Measurements from ENCODE around the gene ATM.
A peak's percentile ranks its signal among the peaks of the same experiment; 100 is the strongest.

The ATM gene

GRCh38 chr11:108222574-108223347, at the start of gene ATM, which contains the start of gene NPAT:
TSS of gene ATM (plus strand) at chr11:108223067. CDS start at chr11:108227625, 4,558 bp downstream.
TSS of gene NPAT (minus strand) at chr11:108222638. CDS start at chr11:108222536, 102 bp downstream.
- DNase-seq (ENCODE audit: low read depth) = peak; percentile 99

GRCh38 chr11:108177570-108177969, 45.3 kb upstream of the ATM start:
- no peak for DNase-seq (ENCODE audit: low read depth)

GRCh38 chr11:108193725-108194124, 29.1 kb upstream of the ATM start:
- no peak for DNase-seq (ENCODE audit: low read depth)

- no peak for DNase-seq (ENCODE audit: low read depth)
These were observed 26.0 kb upstream of the ATM start for GRCh38 chr11:108196901-108197300.

- DNase-seq (ENCODE audit: low read depth) = no peak
These were observed 25.5 kb upstream of the ATM start for GRCh38 chr11:108197351-108197750.

GRCh38 chr11:108198833-108199232, 24.0 kb upstream of the ATM start:
- DNase-seq (ENCODE audit: low read depth) = no peak

GRCh38 chr11:108199446-108200321, 23.2 kb upstream of the ATM start:
- no peak for DNase-seq (ENCODE audit: low read depth)

GRCh38 chr11:108203075-108203474, 19.8 kb upstream of the ATM start:
- no peak for DNase-seq (ENCODE audit: low read depth)

- no peak for DNase-seq (ENCODE audit: low read depth)
These were observed 18.5 kb upstream of the ATM start for GRCh38 chr11:108204376-108204775.

GRCh38 chr11:108204929-108205499, 17.9 kb upstream of the ATM start:
- no peak for DNase-seq (ENCODE audit: low read depth)

- DNase-seq (ENCODE audit: low read depth) = no peak
These were observed 16.7 kb upstream of the ATM start for GRCh38 chr11:108206171-108206570.

- DNase-seq (ENCODE audit: low read depth) = no peak
These were observed 15.7 kb upstream of the ATM start for GRCh38 chr11:108206969-108207682.

- no peak for DNase-seq (ENCODE audit: low read depth)
These were observed 15.2 kb upstream of the ATM start for GRCh38 chr11:108207683-108208060.

GRCh38 chr11:108210441-108210840, 12.4 kb upstream of the ATM start:
- no peak for DNase-seq (ENCODE audit: low read depth)

- no peak for DNase-seq (ENCODE audit: low read depth)
These were observed 9.1 kb upstream of the ATM start for GRCh38 chr11:108213784-108214183.

GRCh38 chr11:108216988-108217387, 5.9 kb upstream of the ATM start:
- DNase-seq (ENCODE audit: low read depth) = no peak

- no peak for DNase-seq (ENCODE audit: low read depth)
These were observed 4.4 kb upstream of the ATM start for GRCh38 chr11:108218455-108218854.

- DNase-seq (ENCODE audit: low read depth) = no peak
These were observed 3.7 kb upstream of the ATM start for GRCh38 chr11:108218912-108219783.

GRCh38 chr11:108220721-108221336, 2.0 kb upstream of the ATM start:
- DNase-seq (ENCODE audit: low read depth) = no peak

- DNase-seq (ENCODE audit: low read depth) = no peak
These were observed 1.5 kb upstream of the ATM start for GRCh38 chr11:108221371-108221770.
